ENCODE results near the gene KCTD12. TPM values are rescaled to one million over a fixed set of nuclear protein-coding genes. Genes with fewer than 3 reads are reported as not detected.
"Not testable (repeated sequence)": the region's sequence is repeated elsewhere in the genome, so short reads cannot be mapped to it uniquely, and the experiment has no call there.

KCTD12 gene
- polyA plus RNA-seq, 1 experiment, result 1.5 TPM

DNA sequence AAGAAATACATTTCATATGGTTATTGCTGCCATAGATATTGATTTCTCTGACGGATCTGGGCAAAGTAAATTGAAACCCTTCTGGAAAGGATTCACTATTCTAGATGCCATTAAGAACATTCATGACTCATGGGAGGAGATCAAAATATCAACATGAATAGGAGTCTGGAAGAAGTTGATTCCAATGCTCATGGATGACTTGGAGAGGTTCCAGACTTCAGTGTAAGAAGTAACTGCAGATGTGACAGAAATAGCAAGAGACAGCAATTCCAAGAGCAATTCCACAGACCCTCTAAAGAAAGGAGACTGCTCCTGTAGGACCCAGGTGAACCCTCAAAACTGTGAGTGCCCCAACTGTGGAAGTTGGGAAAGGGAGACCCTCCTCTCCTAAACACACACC, 30.9 kb upstream of the KCTD12 start:
- DNase-seq (ENCODE audit: low read depth), result no peak
- TF ChIP-seq, protein P1, sequence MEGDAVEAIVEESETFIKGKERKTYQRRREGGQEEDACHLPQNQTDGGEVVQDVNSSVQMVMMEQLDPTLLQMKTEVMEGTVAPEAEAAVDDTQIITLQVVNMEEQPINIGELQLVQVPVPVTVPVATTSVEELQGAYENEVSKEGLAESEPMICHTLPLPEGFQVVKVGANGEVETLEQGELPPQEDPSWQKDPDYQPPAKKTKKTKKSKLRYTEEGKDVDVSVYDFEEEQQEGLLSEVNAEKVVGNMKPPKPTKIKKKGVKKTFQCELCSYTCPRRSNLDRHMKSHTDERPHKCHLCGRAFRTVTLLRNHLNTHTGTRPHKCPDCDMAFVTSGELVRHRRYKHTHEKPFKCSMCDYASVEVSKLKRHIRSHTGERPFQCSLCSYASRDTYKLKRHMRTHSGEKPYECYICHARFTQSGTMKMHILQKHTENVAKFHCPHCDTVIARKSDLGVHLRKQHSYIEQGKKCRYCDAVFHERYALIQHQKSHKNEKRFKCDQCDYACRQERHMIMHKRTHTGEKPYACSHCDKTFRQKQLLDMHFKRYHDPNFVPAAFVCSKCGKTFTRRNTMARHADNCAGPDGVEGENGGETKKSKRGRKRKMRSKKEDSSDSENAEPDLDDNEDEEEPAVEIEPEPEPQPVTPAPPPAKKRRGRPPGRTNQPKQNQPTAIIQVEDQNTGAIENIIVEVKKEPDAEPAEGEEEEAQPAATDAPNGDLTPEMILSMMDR (IDR thresholded peaks at IDR 0.05; ENCODE audit: insufficient read depth, low read depth, low read length), result no peak
- Histone ChIP-seq H3K27me3 (ENCODE audit: control insufficient read depth, insufficient read depth, low read length) (peaks cover under 1% of the 10 kb centered on the region; the same call in 1 of the 2 replicates), H3K4me3 (ENCODE audit: low read depth, low read length) (no peak overlapping the region), H3K36me3 (ENCODE audit: control insufficient read depth, insufficient read depth, low read length) (no peaks in the 10 kb centered on the region)
- CTCF ChIA-PET, result interaction anchor here (0.8 to 2.5 kb wide), 3 partner anchors 9 to 63 kb away, joined by 3 to 19 read pairs (median 9); no protein-coding TSS in a partner anchor
- POLR2A ChIA-PET, result no interaction called here

DNA sequence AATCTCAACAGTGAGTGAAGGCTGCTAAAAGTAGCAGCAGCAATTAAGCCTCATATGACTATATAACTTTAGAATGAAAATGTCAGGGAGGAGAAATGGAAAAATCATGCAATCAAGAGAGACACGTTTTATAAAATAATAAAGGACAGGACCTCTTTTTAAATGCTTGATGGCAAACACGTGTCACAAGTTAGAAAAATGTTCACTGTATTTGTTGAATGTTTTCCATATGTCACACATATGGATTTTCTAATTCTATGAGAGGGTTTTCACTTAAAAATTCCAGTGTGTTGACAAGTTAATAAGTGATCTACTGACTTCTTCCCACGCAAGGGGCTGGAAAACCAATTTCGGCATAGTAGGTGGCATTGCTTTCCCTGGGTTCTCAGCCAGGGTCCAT, 27.7 kb upstream of the KCTD12 start:
- H3K36me3 ChIP-seq (ENCODE audit: control insufficient read depth, insufficient read depth, low read length), result no peaks in the 10 kb centered on the region
- H3K27me3 ChIP-seq (ENCODE audit: control insufficient read depth, insufficient read depth, low read length), result no peaks in the 10 kb centered on the region; the same call in 1 of the 2 replicates
- H3K4me3 ChIP-seq (ENCODE audit: low read depth, low read length), result no peak overlapping the region
- ChIA-PET CTCF (interaction anchor here (0.6 to 2.4 kb wide), 3 partner anchors 10 to 862 kb away, joined by 3 to 8 read pairs (median 3); no protein-coding TSS in a partner anchor), POLR2A (no interaction called here)
- TF ChIP-seq, protein P1 (IDR thresholded peaks at IDR 0.05; ENCODE audit: insufficient read depth, low read depth, low read length), result no peak
- DNase-seq (ENCODE audit: low read depth), result no peak

DNA sequence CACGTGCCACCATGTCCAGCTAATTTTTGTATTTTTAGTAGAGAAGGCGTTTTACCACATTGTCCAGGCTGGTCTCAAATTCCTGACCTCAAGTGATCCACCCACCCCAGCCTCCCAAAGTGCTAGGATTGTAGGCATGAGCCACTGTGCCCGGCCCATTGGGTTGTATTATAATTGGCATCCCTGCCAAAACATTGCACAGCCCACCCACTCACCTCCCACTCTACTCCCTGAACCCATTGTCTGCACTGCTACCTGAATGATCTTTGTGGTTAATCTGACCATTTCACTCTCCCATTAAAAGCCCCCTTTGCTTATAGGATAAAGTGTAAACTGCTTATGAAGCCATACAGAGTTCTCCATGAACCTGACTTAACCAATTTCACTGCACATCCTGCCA, 26.3 kb upstream of the KCTD12 start:
- Histone ChIP-seq H3K36me3 (ENCODE audit: control insufficient read depth, insufficient read depth, low read length) (no peaks in the 10 kb centered on the region), H3K4me3 (ENCODE audit: low read depth, low read length) (no peak overlapping the region), H3K27me3 (ENCODE audit: control insufficient read depth, insufficient read depth, low read length) (peaks cover 3% of the 10 kb centered on the region)
- no peak for DNase-seq (ENCODE audit: low read depth)
- POLR2A ChIA-PET, result no interaction called here
- TF ChIP-seq, protein P1 (IDR thresholded peaks at IDR 0.05; ENCODE audit: insufficient read depth, low read depth, low read length), result no peak
- CTCF ChIA-PET, result interaction anchor here (2.4 kb wide), 1 partner anchor 8 kb away, joined by 8 read pairs; no protein-coding TSS in a partner anchor

- POLR2A ChIA-PET, result no interaction called here
These were observed 18.3 kb upstream of the KCTD12 start for GRCh38 chr13:76904507-76904906.

GRCh38 chr13:76903544-76904162, 17.4 kb upstream of the KCTD12 start:
- TF ChIP-seq, protein P1 (IDR thresholded peaks at IDR 0.05; ENCODE audit: insufficient read depth, low read depth, low read length), result peak; percentile 98
- peaks cover 10% of the 10 kb centered on the region for H3K27me3 ChIP-seq (ENCODE audit: control insufficient read depth, insufficient read depth, low read length)
- CTCF ChIA-PET, result interaction anchor here (0.7 to 5.4 kb wide), 22 partner anchors 9 to 1034 kb away, joined by 3 to 108 read pairs (median 6); no protein-coding TSS in a partner anchor
- no peak for DNase-seq (ENCODE audit: low read depth)
- POLR2A ChIA-PET, result no interaction called here
- no peaks in the 10 kb centered on the region for H3K36me3 ChIP-seq (ENCODE audit: control insufficient read depth, insufficient read depth, low read length)
- no peak overlapping the region for H3K4me3 ChIP-seq (ENCODE audit: low read depth, low read length)

More at GRCh38 chr13:76904507-76904906, 18.3 kb upstream of the KCTD12 start:
- no peak overlapping the region for H3K4me3 ChIP-seq (ENCODE audit: low read depth, low read length)
- DNase-seq (ENCODE audit: low read depth), result no peak
- peaks cover 10% of the 10 kb centered on the region for H3K27me3 ChIP-seq (ENCODE audit: control insufficient read depth, insufficient read depth, low read length)
- no peaks in the 10 kb centered on the region for H3K36me3 ChIP-seq (ENCODE audit: control insufficient read depth, insufficient read depth, low read length)
- TF ChIP-seq, protein P1 (IDR thresholded peaks at IDR 0.05; ENCODE audit: insufficient read depth, low read depth, low read length), result no peak
- CTCF ChIA-PET, result interaction anchor here (0.9 to 5.4 kb wide), 18 partner anchors 9 to 1035 kb away, joined by 3 to 108 read pairs (median 6); no protein-coding TSS in a partner anchor

- H3K36me3 ChIP-seq (ENCODE audit: control insufficient read depth, insufficient read depth, low read length); POLR2A ChIA-PET; H3K4me3 ChIP-seq (ENCODE audit: low read depth, low read length); H3K27me3 ChIP-seq (ENCODE audit: control insufficient read depth, insufficient read depth, low read length); DNase-seq (ENCODE audit: low read depth): not testable (repeated sequence)
- CTCF ChIA-PET, result interaction anchor here (1.0 to 2.7 kb wide), 5 partner anchors 76 to 1022 kb away, joined by 3 to 8 read pairs (median 3); no protein-coding TSS in a partner anchor
These were observed 12.9 kb upstream of the KCTD12 start for GRCh38 chr13:76899066-76899465.

GRCh38 chr13:76897171-76897570, 11.0 kb upstream of the KCTD12 start:
- POLR2A ChIA-PET; H3K27me3 ChIP-seq (ENCODE audit: control insufficient read depth, insufficient read depth, low read length); H3K4me3 ChIP-seq (ENCODE audit: low read depth, low read length); H3K36me3 ChIP-seq (ENCODE audit: control insufficient read depth, insufficient read depth, low read length); DNase-seq (ENCODE audit: low read depth): not testable (repeated sequence)
- CTCF ChIA-PET, result interaction anchor here (1.4 to 2.9 kb wide), 5 partner anchors 10 to 230 kb away, joined by 4 to 11 read pairs (median 8); no protein-coding TSS in a partner anchor

All from BJ (cell line).